IMR-90 (cell line): ENCODE data around the gene ZCCHC7. TPM values are rescaled to one million over a fixed set of nuclear protein-coding genes. Genes with fewer than 3 reads are reported as not detected.

Experiments
- ATAC-seq: fragments of 200-7000 bp; cut with Tn5 transposase; 2 replicates; pipeline ENCODE4 v1.9.1; 2020; ENCODE audit warnings: low read depth, mild to moderate bottlenecking, moderate library complexity
- BruUV-seq: library from RNA; stranded (reverse); fragments of 400-500 nt; replicated peaks from 2 replicates; lab custom pipeline; 2021; lab: Mats Ljungman, UMichigan
- CTCF ChIA-PET: fragments of 300-600 bp; formaldehyde crosslinking; extraction: SDS; loops from one replicate; lab custom pipeline; 2021; ENCODE audit warnings: antibody characterized with exemption; lab: Yijun Ruan, JAX
- POLR2A ChIA-PET: fragments of 300-600 bp; sonication (Branson Sonifier 250); formaldehyde crosslinking; loops from one replicate; lab custom pipeline; 2022; ENCODE audit warnings: antibody characterized with exemption; ENCODE audit not compliant: unreplicated experiment; lab: Charles Lee
- DNase-seq: peaks from one replicate; pipeline ENCODE4 v3.0.0; 2013
- H2AFZ ChIP-seq: replicated peaks from 2 replicates; pipeline ENCODE3; 2013; ENCODE audit warnings: low read length, mild to moderate bottlenecking; ENCODE audit not compliant: poor library complexity
- H2AK5ac ChIP-seq: 2 replicates; pipeline ENCODE4 v1.6.1; 2013; ENCODE audit warnings: low read depth, low read length, inconsistent platforms
- H2AK9ac ChIP-seq: replicated peaks from 2 replicates; pipeline ENCODE3; 2013; ENCODE audit warnings: mild to moderate bottlenecking, low read depth, low read length, moderate library complexity; ENCODE audit not compliant: poor library complexity
- H2BK120ac ChIP-seq: 2 replicates; pipeline ENCODE4 v1.6.1; 2013; ENCODE audit warnings: low read depth, low read length, inconsistent platforms
- H2BK15ac ChIP-seq: 3 replicates; pipeline ENCODE4 v1.6.1; 2013; ENCODE audit warnings: low read depth, low read length, inconsistent platforms
- H2BK20ac ChIP-seq: 2 replicates; pipeline ENCODE4 v1.6.1; 2013; ENCODE audit warnings: low read depth, mild to moderate bottlenecking, inconsistent platforms, low read length, moderate library complexity
- H2BK5ac ChIP-seq: 2 replicates; pipeline ENCODE4 v1.6.1; 2013; ENCODE audit warnings: mild to moderate bottlenecking, low read depth, low read length, inconsistent platforms; ENCODE audit not compliant: poor library complexity, severe bottlenecking
- H3K14ac ChIP-seq: replicated peaks from 2 replicates; pipeline ENCODE4 v1.6.1; 2013; ENCODE audit warnings: low read depth, low read length, inconsistent platforms
- H3K18ac ChIP-seq: 2 replicates; pipeline ENCODE4 v1.6.1; 2013; ENCODE audit warnings: low read depth, low read length, control low read depth
- H3K23ac ChIP-seq: 2 replicates; pipeline ENCODE4 v1.6.1; 2013; ENCODE audit warnings: low read depth, low read length, inconsistent platforms
- H3K27ac ChIP-seq: 2 replicates; pipeline ENCODE4 v1.5.1; 2013; ENCODE audit warnings: mild to moderate bottlenecking, control low read depth, low read length; ENCODE audit not compliant: insufficient read depth
- H3K27me3 ChIP-seq: 2 replicates; pipeline ENCODE4 v1.6.1; 2013; ENCODE audit warnings: low read length; ENCODE audit not compliant: control insufficient read depth, insufficient read depth
- H3K36me3 ChIP-seq: 2 replicates; pipeline ENCODE4 v1.6.1; 2013; ENCODE audit warnings: low read length, mixed read lengths; ENCODE audit not compliant: control insufficient read depth, insufficient read depth
- H3K4ac ChIP-seq: 2 replicates; pipeline ENCODE4 v1.6.1; 2013; ENCODE audit warnings: low read depth, low read length, inconsistent platforms
- H3K4me1 ChIP-seq: 2 replicates; pipeline ENCODE4 v1.6.1; 2013; ENCODE audit warnings: low read length, mixed read lengths; ENCODE audit not compliant: control insufficient read depth, insufficient read depth
- H3K4me2 ChIP-seq: 2 replicates; pipeline ENCODE4 v1.6.1; 2013; ENCODE audit warnings: low read depth, mild to moderate bottlenecking, control low read depth, low read length, moderate library complexity
- H3K4me3 ChIP-seq: 2 replicates; pipeline ENCODE4 v1.5.1; 2013; ENCODE audit warnings: low read depth, mild to moderate bottlenecking, control low read depth, low read length, moderate library complexity; ENCODE audit not compliant: insufficient read depth
- H3K56ac ChIP-seq: 2 replicates; pipeline ENCODE4 v1.6.1; 2013; ENCODE audit warnings: low read length, inconsistent platforms; ENCODE audit not compliant: insufficient read depth; ENCODE audit errors: extremely low read depth
- H3K79me1 ChIP-seq, 2 experiments: 2 replicates each; pipeline ENCODE4 v1.6.1; 2013; ENCODE audit warnings: low read length in 2 of 2, inconsistent platforms in 1 of 2, low read depth in 1 of 2
- H3K9ac ChIP-seq: 2 replicates; pipeline ENCODE4 v1.6.1; 2013; ENCODE audit warnings: low read depth, low read length, control low read depth
- H3K9me1 ChIP-seq: 2 replicates; pipeline ENCODE4 v1.6.1; 2013; ENCODE audit warnings: low read length, inconsistent platforms; ENCODE audit not compliant: insufficient read depth
- H3K9me3 ChIP-seq: 2 replicates; pipeline ENCODE4 v1.6.1; 2013; ENCODE audit warnings: low read length; ENCODE audit not compliant: control insufficient read depth, insufficient read depth
- H4K20me1 ChIP-seq: 2 replicates; pipeline ENCODE4 v1.6.1; 2013; ENCODE audit warnings: low read length, inconsistent platforms; ENCODE audit not compliant: insufficient read depth
- H4K5ac ChIP-seq: 2 replicates; pipeline ENCODE4 v1.6.1; 2013; ENCODE audit warnings: mild to moderate bottlenecking, low read depth, low read length, control low read depth
- H4K8ac ChIP-seq, 2 experiments: 2 replicates each; pipeline ENCODE4 v1.6.1; 2013; ENCODE audit warnings: low read depth in 2 of 2, low read length in 2 of 2, control low read depth in 1 of 2, inconsistent platforms in 1 of 2
- H4K91ac ChIP-seq: 2 replicates; pipeline ENCODE4 v1.6.1; 2013; ENCODE audit warnings: low read depth, low read length, inconsistent platforms; ENCODE audit not compliant: insufficient read depth
- CEBPB ChIP-seq: IDR thresholded peaks from 2 replicates; pipeline ENCODE4 v1.6.1; 2012; ENCODE audit warnings: low read depth, low read length, improper control_type of control experiment
- NFE2L2 ChIP-seq: fragments of 150-350 bp; IDR thresholded peaks from 2 replicates; pipeline ENCODE4 v1.6.1; 2016; ENCODE audit warnings: low read depth, mild to moderate bottlenecking, low read length
- RAD21 ChIP-seq: IDR thresholded peaks from 2 replicates; pipeline ENCODE4 v1.6.1; 2012; ENCODE audit warnings: low read length, improper control_type of control experiment
- RCOR1 ChIP-seq: IDR thresholded peaks from 2 replicates; pipeline ENCODE4 v1.6.1; 2012; ENCODE audit warnings: mild to moderate bottlenecking, low read length, improper control_type of control experiment; ENCODE audit not compliant: insufficient replicate concordance
- RFX5 ChIP-seq: IDR thresholded peaks from 2 replicates; pipeline ENCODE4 v1.8.0; 2012; ENCODE audit warnings: low read depth, mild to moderate bottlenecking, low read length, moderate library complexity
- USF2 ChIP-seq: fragments of 150-350 bp; IDR thresholded peaks from 2 replicates; pipeline ENCODE4 v1.6.1; 2017; ENCODE audit warnings: mild to moderate bottlenecking, antibody characterized with exemption, low read length, low read depth
- WGBS, 2 experiments: methylation state at CpG; one replicate each; pipeline versions ENCODE4 v1.1.5 to v1.1.7; 2013; ENCODE audit warnings: missing lambda C conversion rate in 2 of 2; ENCODE audit not compliant: insufficient read length in 1 of 2; ENCODE audit errors: extremely low coverage in 2 of 2; 5-methylcytosine and 5-hydroxymethylcytosine counted together
- dilution Hi-C: fragments of 300-500 bp; cut with HindIII; formaldehyde crosslinking; loops from one replicate; pipeline ENCODE4 v1.14.3; 2018; ENCODE audit warnings: low sequenced_read_pairs; ENCODE audit not compliant: unreplicated experiment
- in situ Hi-C: fragments of 300-500 bp; cut with MboI; formaldehyde crosslinking; loops from 3 replicates; pipeline ENCODE4 v1.14.3; 2019; ENCODE audit warnings: low sequenced_read_pairs, inconsistent platforms, mixed read lengths
- intact Hi-C: fragments of 100-400 bp; cut with micrococcal nuclease; formaldehyde crosslinking; loops from 2 replicates; pipeline ENCODE4 v1.10.0; 2022
- polyA plus RNA-seq, 3 experiments: library from polyadenylated mRNA; depleted of rRNA; stranded (reverse); fragments of >200 nt; gene quantifications; 2 replicates each; pipeline ENCODE4 v1.2.3, GENCODE V29; 2012; ENCODE audit warnings: low replicate concordance in 1 of 3
- total RNA-seq: library from RNA; depleted of rRNA; stranded (reverse); fragments of >200 nt; gene quantifications from 2 replicates; pipeline ENCODE4 v1.2.3, GENCODE V29; 2012

ZCCHC7 gene
- total and polyA plus RNA-seq, 2 of the 4 experiments (the other 2 are of a cell fraction), result 13.6 to 28.7 TPM

- Histone ChIP-seq H3K27ac (no peak overlapping the region), H2AK5ac (no peak overlapping the region), H3K9me1 (no peaks in the 10 kb centered on the region), H3K18ac (no peak overlapping the region), H3K9me3 (no peaks in the 10 kb centered on the region), H3K23ac (no peak overlapping the region), H4K20me1 (no peaks in the 10 kb centered on the region; the same call in 1 of the 2 replicates), H3K36me3 (peaks cover 2% of the 10 kb centered on the region), H3K9ac (no peak overlapping the region), H3K4me2 (no peak overlapping the region), H3K4ac (no peak overlapping the region), H3K79me1 (peaks cover 16 to 26% of the 10 kb centered on the region in 2 experiments), H2AFZ (no peak overlapping the region), H4K8ac (no peak overlapping the region), H3K27me3 (no peaks in the 10 kb centered on the region), H3K4me3 (no peak overlapping the region), H2BK120ac (no peak overlapping the region), H3K4me1 (peaks cover 3% of the 10 kb centered on the region; the same call in 1 of the 2 replicates), H4K91ac (no peak overlapping the region), H2BK15ac (no peak overlapping the region), H2BK20ac (no peak overlapping the region), H3K56ac (no peak overlapping the region), H4K5ac (no peak overlapping the region), H3K14ac (no peak overlapping the region), H2AK9ac (no peak overlapping the region), H2BK5ac (no peak overlapping the region)
- no TSS peak for BruUV-seq
- no peak for ATAC-seq
- TF ChIP-seq NFE2L2, result no peak
- no peak for TF ChIP-seq RCOR1
- peak; percentile 46; the same call in 1 of the 2 replicates for TF ChIP-seq CEBPB
- no peak for TF ChIP-seq RFX5
- no peak for TF ChIP-seq USF2
- TF ChIP-seq RAD21, result no peak
- ChIA-PET POLR2A (no interaction called here), CTCF (no interaction called here)
- intact Hi-C loops, result no loop called here
- in situ Hi-C loops, result no loop called here
- DNase-seq, result no peak
- dilution Hi-C loops, result no loop called here
- no CpG with 5 or more reads among the region's 4 CpGs for WGBS, 2 experiments
Observed at GRCh38 chr9:37184905-37185867, 64.8 kb downstream of the ZCCHC7 start.
